ENCODE measurements around the gene IFTAP. TPM values are rescaled to one million over a fixed set of nuclear protein-coding genes. Genes with fewer than 3 reads are reported as not detected.
A peak's percentile ranks its signal among the peaks of the same experiment; 100 is the strongest.
"Not testable (repeated sequence)": the region's sequence is repeated elsewhere in the genome, so short reads cannot be mapped to it uniquely, and the experiment has no call there.

The IFTAP gene
- polyA plus RNA-seq, 1 of the 3 experiments (the other 2 are of a cell fraction) = 21.8 TPM

- H3K4me3 ChIP-seq (ENCODE audit: low read depth in 2 of 2, low read length in 1 of 2) = no peak overlapping the region
- H3F3A ChIP-seq (replicated peaks; ENCODE audit: insufficient read depth) = no peaks in the 10 kb centered on the region
- no peak overlapping the region for H2AFZ ChIP-seq (ENCODE audit: low read depth)
- CTCF ChIA-PET = interaction anchor here (0.6 to 4.9 kb wide), 18 partner anchors 9 to 379 kb away, joined by 3 to 44 read pairs (median 4); no protein-coding TSS in a partner anchor
- H4K20me1 ChIP-seq (ENCODE audit: insufficient read depth) = no peaks in the 10 kb centered on the region
- H3K9me3 ChIP-seq = 0 out of 2 replicates have a peak, but pooled peaks cover 8% of the 10 kb centered on the region
- no peak overlapping the region for H3K27ac ChIP-seq (ENCODE audit: low read depth in 2 of 2, low read length in 1 of 2)
- no peaks in the 10 kb centered on the region for H3K79me2 ChIP-seq (ENCODE audit: insufficient read depth)
- H3K9ac ChIP-seq = no peak overlapping the region
- POLR2A ChIA-PET = no interaction called here
- TF ChIP-seq YY1 (IDR thresholded peaks at IDR 0.05; ENCODE audit: low read depth) (no peak), RAD21 (IDR thresholded peaks at IDR 0.05; ENCODE audit: low read length) (peak; percentile 62), RXRA (IDR thresholded peaks at IDR 0.05; ENCODE audit: borderline replicate concordance, low read depth) (no peak), FOXJ3 (CRISPR knock-in tag; IDR thresholded peaks at IDR 0.05) (no peak), SMC3 (IDR thresholded peaks at IDR 0.05; ENCODE audit: low read depth, low read length) (peak; percentile 52)
- TF ChIP-seq, protein P1, sequence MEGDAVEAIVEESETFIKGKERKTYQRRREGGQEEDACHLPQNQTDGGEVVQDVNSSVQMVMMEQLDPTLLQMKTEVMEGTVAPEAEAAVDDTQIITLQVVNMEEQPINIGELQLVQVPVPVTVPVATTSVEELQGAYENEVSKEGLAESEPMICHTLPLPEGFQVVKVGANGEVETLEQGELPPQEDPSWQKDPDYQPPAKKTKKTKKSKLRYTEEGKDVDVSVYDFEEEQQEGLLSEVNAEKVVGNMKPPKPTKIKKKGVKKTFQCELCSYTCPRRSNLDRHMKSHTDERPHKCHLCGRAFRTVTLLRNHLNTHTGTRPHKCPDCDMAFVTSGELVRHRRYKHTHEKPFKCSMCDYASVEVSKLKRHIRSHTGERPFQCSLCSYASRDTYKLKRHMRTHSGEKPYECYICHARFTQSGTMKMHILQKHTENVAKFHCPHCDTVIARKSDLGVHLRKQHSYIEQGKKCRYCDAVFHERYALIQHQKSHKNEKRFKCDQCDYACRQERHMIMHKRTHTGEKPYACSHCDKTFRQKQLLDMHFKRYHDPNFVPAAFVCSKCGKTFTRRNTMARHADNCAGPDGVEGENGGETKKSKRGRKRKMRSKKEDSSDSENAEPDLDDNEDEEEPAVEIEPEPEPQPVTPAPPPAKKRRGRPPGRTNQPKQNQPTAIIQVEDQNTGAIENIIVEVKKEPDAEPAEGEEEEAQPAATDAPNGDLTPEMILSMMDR (IDR thresholded peaks at IDR 0.05) = peak; percentile 84
- no peaks in the 10 kb centered on the region for H3K27me3 ChIP-seq (ENCODE audit: insufficient read depth)
- no peaks in the 10 kb centered on the region for H3K9me2 ChIP-seq
- no peak overlapping the region for H3K4me2 ChIP-seq
- 33% methylated on average over 5 of the region's 5 CpGs for WGBS (ENCODE audit: low lambda C conversion rate)
- H3K4me1 ChIP-seq (ENCODE audit: control insufficient read depth in 1 of 2, insufficient read depth in 2 of 2, low read depth in 1 of 2, low read length in 1 of 2) = no peaks in the 10 kb centered on the region
- no peaks in the 10 kb centered on the region for H3K36me3 ChIP-seq (replicated peaks in 1 of 2; ENCODE audit: control insufficient read depth in 1 of 2, insufficient read depth in 2 of 2, low read length in 1 of 2)
- DNase-seq = peak; percentile 33
Measured at GRCh38 chr11:36672815-36673450, 78.6 kb downstream of the IFTAP start.

- H3K27me3 ChIP-seq (ENCODE audit: insufficient read depth); H2AFZ ChIP-seq (ENCODE audit: low read depth); H3K9me3 ChIP-seq; H3K4me1 ChIP-seq (ENCODE audit: control insufficient read depth in 1 of 2, insufficient read depth in 2 of 2, low read depth in 1 of 2, low read length in 1 of 2); H3K4me3 ChIP-seq (ENCODE audit: low read depth in 2 of 2, low read length in 1 of 2); H3F3A ChIP-seq (replicated peaks; ENCODE audit: insufficient read depth); H4K20me1 ChIP-seq (ENCODE audit: insufficient read depth); DNase-seq; H3K27ac ChIP-seq (ENCODE audit: low read depth in 2 of 2, low read length in 1 of 2); H3K79me2 ChIP-seq (ENCODE audit: insufficient read depth); H3K9ac ChIP-seq; H3K9me2 ChIP-seq; H3K36me3 ChIP-seq (replicated peaks in 1 of 2; ENCODE audit: control insufficient read depth in 1 of 2, insufficient read depth in 2 of 2, low read length in 1 of 2); H3K4me2 ChIP-seq; POLR2A ChIA-PET; CTCF ChIA-PET: not testable (repeated sequence)
- WGBS (ENCODE audit: low lambda C conversion rate) = 66% methylated on average over 6 of the region's 6 CpGs
Measured at GRCh38 chr11:36679547-36679946, 85.2 kb downstream of the IFTAP start.

GRCh38 chr11:36683818-36684217, 89.5 kb downstream of the IFTAP start:
- Histone ChIP-seq H3K9ac (no peak overlapping the region), H3K27me3 (ENCODE audit: insufficient read depth) (no peaks in the 10 kb centered on the region; the same call in 1 of the 2 replicates), H3F3A (replicated peaks; ENCODE audit: insufficient read depth) (no peaks in the 10 kb centered on the region), H3K27ac (ENCODE audit: low read depth in 2 of 2, low read length in 1 of 2) (no peak overlapping the region), H3K79me2 (ENCODE audit: insufficient read depth) (no peaks in the 10 kb centered on the region), H4K20me1 (ENCODE audit: insufficient read depth) (no peaks in the 10 kb centered on the region), H2AFZ (ENCODE audit: low read depth) (no peak overlapping the region), H3K4me3 (ENCODE audit: low read depth in 2 of 2, low read length in 1 of 2) (no peak overlapping the region), H3K9me3 (no peaks in the 10 kb centered on the region), H3K4me1 (ENCODE audit: control insufficient read depth in 1 of 2, insufficient read depth in 2 of 2, low read depth in 1 of 2, low read length in 1 of 2) (no peaks in the 10 kb centered on the region; a peak in 1 of 4 replicates), H3K4me2 (no peak overlapping the region), H3K36me3 (replicated peaks in 1 of 2; ENCODE audit: control insufficient read depth in 1 of 2, insufficient read depth in 2 of 2, low read length in 1 of 2) (no peaks in the 10 kb centered on the region), H3K9me2 (no peaks in the 10 kb centered on the region)
- ChIA-PET POLR2A (no interaction called here), CTCF (no interaction called here)
- WGBS (ENCODE audit: low lambda C conversion rate) = 79% methylated on average over 1 of the region's 1 CpG
- DNase-seq = no peak
- no peak for TF ChIP-seq POLR2AphosphoS5 (IDR thresholded peaks at IDR 0.05; ENCODE audit: low read depth, low read length)
- TF ChIP-seq RCOR1 (IDR thresholded peaks at IDR 0.05; ENCODE audit: low read length) = no peak
- TF ChIP-seq CHD2 (IDR thresholded peaks at IDR 0.05; ENCODE audit: low read length, partially characterized antibody) = no peak
- no peak for TF ChIP-seq NRF1 (IDR thresholded peaks at IDR 0.05; ENCODE audit: low read depth, low read length)
- TF ChIP-seq USF1 (IDR thresholded peaks at IDR 0.05; ENCODE audit: borderline replicate concordance, low read depth) = no peak
- no peak for TF ChIP-seq EP300 (IDR thresholded peaks at IDR 0.05; ENCODE audit: borderline replicate concordance in 1 of 2, low read depth in 1 of 2, low read length in 1 of 2)
- TF ChIP-seq TEAD4 (IDR thresholded peaks at IDR 0.05; ENCODE audit: borderline replicate concordance, insufficient read depth) = no peak
- TF ChIP-seq ELF1 (IDR thresholded peaks at IDR 0.05) = no peak
- TF ChIP-seq SMC3 (IDR thresholded peaks at IDR 0.05; ENCODE audit: low read depth, low read length) = no peak
- TF ChIP-seq, protein P2, sequence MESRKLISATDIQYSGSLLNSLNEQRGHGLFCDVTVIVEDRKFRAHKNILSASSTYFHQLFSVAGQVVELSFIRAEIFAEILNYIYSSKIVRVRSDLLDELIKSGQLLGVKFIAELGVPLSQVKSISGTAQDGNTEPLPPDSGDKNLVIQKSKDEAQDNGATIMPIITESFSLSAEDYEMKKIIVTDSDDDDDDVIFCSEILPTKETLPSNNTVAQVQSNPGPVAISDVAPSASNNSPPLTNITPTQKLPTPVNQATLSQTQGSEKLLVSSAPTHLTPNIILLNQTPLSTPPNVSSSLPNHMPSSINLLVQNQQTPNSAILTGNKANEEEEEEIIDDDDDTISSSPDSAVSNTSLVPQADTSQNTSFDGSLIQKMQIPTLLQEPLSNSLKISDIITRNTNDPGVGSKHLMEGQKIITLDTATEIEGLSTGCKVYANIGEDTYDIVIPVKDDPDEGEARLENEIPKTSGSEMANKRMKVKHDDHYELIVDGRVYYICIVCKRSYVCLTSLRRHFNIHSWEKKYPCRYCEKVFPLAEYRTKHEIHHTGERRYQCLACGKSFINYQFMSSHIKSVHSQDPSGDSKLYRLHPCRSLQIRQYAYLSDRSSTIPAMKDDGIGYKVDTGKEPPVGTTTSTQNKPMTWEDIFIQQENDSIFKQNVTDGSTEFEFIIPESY (IDR thresholded peaks at IDR 0.05; ENCODE audit: borderline replicate concordance, low read depth) = no peak
- TF ChIP-seq MEF2A (IDR thresholded peaks at IDR 0.05; ENCODE audit: borderline replicate concordance, low read depth) = no peak
- TF ChIP-seq TCF12 (IDR thresholded peaks at IDR 0.05) = no peak
- no peak for TF ChIP-seq RAD21 (IDR thresholded peaks at IDR 0.05; ENCODE audit: low read length)
- TF ChIP-seq JUND (IDR thresholded peaks at IDR 0.05) = no peak

Measured in SK-N-SH (cell line).